SK-N-MC (cell line): ENCODE measurements around the gene DUSP15.

Source experiments
- EZH2 ChIP-seq: fragments of 200-600 bp; sonication (generic); IDR thresholded peaks from one replicate; pipeline ENCODE4 v1.6.1; 2017; ENCODE audit warnings: antibody characterized with exemption
- POLR2AphosphoS5 ChIP-seq: IDR thresholded peaks from 2 replicates; pipeline ENCODE4 v1.6.1; 2012; ENCODE audit warnings: mild to moderate bottlenecking, low read depth, low read length, borderline replicate concordance

DNA sequence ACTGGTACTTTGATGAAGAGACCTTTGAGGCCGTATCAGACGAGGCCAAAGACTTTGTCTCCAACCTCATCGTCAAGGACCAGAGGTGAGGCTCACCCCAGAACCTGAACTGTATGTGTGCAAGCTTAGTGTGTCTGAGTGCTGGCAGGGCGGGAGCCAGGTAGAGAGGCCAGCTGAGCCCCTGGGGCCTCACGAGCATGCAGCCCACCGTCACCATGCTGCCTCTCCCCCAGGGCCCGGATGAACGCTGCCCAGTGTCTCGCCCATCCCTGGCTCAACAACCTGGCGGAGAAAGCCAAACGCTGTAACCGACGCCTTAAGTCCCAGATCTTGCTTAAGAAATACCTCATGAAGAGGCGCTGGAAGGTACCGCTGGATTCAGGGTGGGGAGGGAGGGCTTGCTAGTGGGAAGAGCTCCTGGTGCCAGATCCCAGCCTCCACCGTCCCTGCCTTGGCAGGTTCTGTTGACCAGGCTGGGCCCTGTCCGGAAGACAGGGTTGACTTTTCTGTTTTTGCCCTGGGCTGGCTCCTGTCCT is 38.5 kb downstream of the DUSP15 start:
- TF ChIP-seq POLR2AphosphoS5 = no peak
- TF ChIP-seq EZH2 = no peak
